Prostate gland (tissue), 2 donors: ENCODE data around the gene TUBB8B.
"Not testable (repeated sequence)": the region's sequence is repeated elsewhere in the genome, so short reads cannot be mapped to it uniquely, and the experiment has no call there.

Experiments
- POLR2AphosphoS5 ChIP-seq: sonication (generic); formaldehyde crosslinking; IDR thresholded peaks from one replicate; pipeline ENCODE4 v1.6.1; 2017; ENCODE audit warnings: antibody characterized with exemption
- TF ChIP-seq, protein P1 (sequence below), 4 experiments: fragments of 200-600 bp in 2 of 4; fragments of 450-650 bp in 2 of 4; sonication (generic) in 2 of 4; IDR thresholded peaks; 1 replicate in 3 of 4; 2 replicates in 1 of 4; pipeline ENCODE4 v1.5.1; 2016 to 2019; ENCODE audit warnings: antibody characterized with exemption in 4 of 4, mild to moderate bottlenecking in 2 of 4, moderate library complexity in 2 of 4

DNA sequence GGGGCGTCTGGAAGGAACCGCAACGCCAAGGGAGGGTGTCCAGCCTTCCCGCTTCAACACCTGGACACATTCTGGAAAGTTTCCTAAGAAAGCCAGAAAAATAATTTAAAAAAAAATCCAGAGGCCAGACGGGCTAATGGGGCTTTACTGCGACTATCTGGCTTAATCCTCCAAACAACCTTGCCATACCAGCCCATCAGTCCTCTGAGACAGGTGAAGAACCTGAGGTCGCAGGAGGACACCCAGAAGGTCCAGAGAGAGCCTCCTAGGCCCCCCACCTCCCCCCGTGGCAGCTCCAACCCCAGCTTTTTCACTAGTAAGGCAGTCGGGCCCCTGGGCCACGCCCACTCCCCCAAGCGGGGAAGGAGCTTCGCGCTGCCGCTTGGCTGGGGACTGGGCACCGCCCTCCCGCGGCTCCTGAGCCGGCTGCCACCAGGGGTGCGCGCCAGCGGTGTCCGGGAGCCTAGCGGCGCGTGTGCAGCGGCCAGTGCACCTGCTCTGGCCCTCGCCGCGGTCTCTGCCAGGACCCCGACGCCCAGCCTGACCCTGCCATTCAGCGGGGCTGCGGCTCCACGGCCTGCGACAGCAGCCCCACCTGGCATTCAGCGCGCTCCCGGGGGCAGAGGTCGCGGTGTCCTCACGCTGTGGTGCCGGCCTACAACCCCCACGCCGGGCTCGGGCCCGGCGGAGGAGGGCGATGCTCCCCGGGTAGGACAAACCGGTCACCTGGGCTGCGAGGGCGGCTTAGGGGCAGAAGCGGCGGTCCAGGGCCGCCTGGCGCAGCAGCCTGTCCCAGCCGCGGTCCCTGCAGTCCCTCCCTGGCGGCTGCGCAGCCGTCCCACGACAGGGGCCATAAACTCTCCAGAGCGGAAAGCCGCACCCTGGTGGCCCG lies 37.8 kb downstream of the TUBB8B start:
- TF ChIP-seq, protein P1, sequence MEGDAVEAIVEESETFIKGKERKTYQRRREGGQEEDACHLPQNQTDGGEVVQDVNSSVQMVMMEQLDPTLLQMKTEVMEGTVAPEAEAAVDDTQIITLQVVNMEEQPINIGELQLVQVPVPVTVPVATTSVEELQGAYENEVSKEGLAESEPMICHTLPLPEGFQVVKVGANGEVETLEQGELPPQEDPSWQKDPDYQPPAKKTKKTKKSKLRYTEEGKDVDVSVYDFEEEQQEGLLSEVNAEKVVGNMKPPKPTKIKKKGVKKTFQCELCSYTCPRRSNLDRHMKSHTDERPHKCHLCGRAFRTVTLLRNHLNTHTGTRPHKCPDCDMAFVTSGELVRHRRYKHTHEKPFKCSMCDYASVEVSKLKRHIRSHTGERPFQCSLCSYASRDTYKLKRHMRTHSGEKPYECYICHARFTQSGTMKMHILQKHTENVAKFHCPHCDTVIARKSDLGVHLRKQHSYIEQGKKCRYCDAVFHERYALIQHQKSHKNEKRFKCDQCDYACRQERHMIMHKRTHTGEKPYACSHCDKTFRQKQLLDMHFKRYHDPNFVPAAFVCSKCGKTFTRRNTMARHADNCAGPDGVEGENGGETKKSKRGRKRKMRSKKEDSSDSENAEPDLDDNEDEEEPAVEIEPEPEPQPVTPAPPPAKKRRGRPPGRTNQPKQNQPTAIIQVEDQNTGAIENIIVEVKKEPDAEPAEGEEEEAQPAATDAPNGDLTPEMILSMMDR (IDR thresholded peaks at IDR 0.05), result not testable (repeated sequence)
- not testable (repeated sequence) for TF ChIP-seq POLR2AphosphoS5
